ENCODE data around the gene PPP2R2D.
"Not testable (repeated sequence)": the region's sequence is repeated elsewhere in the genome, so short reads cannot be mapped to it uniquely, and the experiment has no call there.

Gene PPP2R2D

GRCh38 chr10:131919461-131919860 lies 18.7 kb downstream of the PPP2R2D start:
- in situ Hi-C loops (cut with HindIII; ENCODE audit: low pct_ligation_motif_present, low pct_unique_long_range_greater_than_20kb, low sequenced_read_pairs); DNase-seq: not testable (repeated sequence)

GRCh38 chr10:131920151-131920550 lies 19.3 kb downstream of the PPP2R2D start:
- DNase-seq: no peak
- in situ Hi-C loops (cut with HindIII; ENCODE audit: low pct_ligation_motif_present, low pct_unique_long_range_greater_than_20kb, low sequenced_read_pairs): no loop called here

- no peak for DNase-seq
- in situ Hi-C loops (cut with HindIII; ENCODE audit: low pct_ligation_motif_present, low pct_unique_long_range_greater_than_20kb, low sequenced_read_pairs): no loop called here
These were observed 19.9 kb downstream of the PPP2R2D start for GRCh38 chr10:131920693-131921092.

- in situ Hi-C loops (cut with HindIII; ENCODE audit: low pct_ligation_motif_present, low pct_unique_long_range_greater_than_20kb, low sequenced_read_pairs): no loop called here
These were observed 20.4 kb downstream of the PPP2R2D start for GRCh38 chr10:131921184-131921583.

GRCh38 chr10:131923038-131923756 lies 22.4 kb downstream of the PPP2R2D start:
- in situ Hi-C loops (cut with HindIII; ENCODE audit: low pct_ligation_motif_present, low pct_unique_long_range_greater_than_20kb, low sequenced_read_pairs): no loop called here
- DNase-seq: no peak

More at GRCh38 chr10:131921184-131921583, 20.4 kb downstream of the PPP2R2D start:
- DNase-seq: no peak

- no peak for DNase-seq
- in situ Hi-C loops (cut with HindIII; ENCODE audit: low pct_ligation_motif_present, low pct_unique_long_range_greater_than_20kb, low sequenced_read_pairs): no loop called here
These were observed 24.3 kb downstream of the PPP2R2D start for GRCh38 chr10:131925011-131925649.

- in situ Hi-C loops (cut with HindIII; ENCODE audit: low pct_ligation_motif_present, low pct_unique_long_range_greater_than_20kb, low sequenced_read_pairs): no loop called here
- no peak for DNase-seq
These were observed 24.9 kb downstream of the PPP2R2D start for GRCh38 chr10:131925716-131926115.

GRCh38 chr10:131926253-131926652 lies 25.4 kb downstream of the PPP2R2D start:
- DNase-seq: no peak
- in situ Hi-C loops (cut with HindIII; ENCODE audit: low pct_ligation_motif_present, low pct_unique_long_range_greater_than_20kb, low sequenced_read_pairs): no loop called here

GRCh38 chr10:131926743-131927595 lies 26.2 kb downstream of the PPP2R2D start:
- in situ Hi-C loops (cut with HindIII; ENCODE audit: low pct_ligation_motif_present, low pct_unique_long_range_greater_than_20kb, low sequenced_read_pairs): no loop called here
- DNase-seq: no peak

- in situ Hi-C loops (cut with HindIII; ENCODE audit: low pct_ligation_motif_present, low pct_unique_long_range_greater_than_20kb, low sequenced_read_pairs): no loop called here
- DNase-seq: no peak
These were observed 27.7 kb downstream of the PPP2R2D start for GRCh38 chr10:131928248-131929095.

- DNase-seq: no peak
- in situ Hi-C loops (cut with HindIII; ENCODE audit: low pct_ligation_motif_present, low pct_unique_long_range_greater_than_20kb, low sequenced_read_pairs): no loop called here
These were observed 28.5 kb downstream of the PPP2R2D start for GRCh38 chr10:131929122-131929845.

- in situ Hi-C loops (cut with HindIII; ENCODE audit: low pct_ligation_motif_present, low pct_unique_long_range_greater_than_20kb, low sequenced_read_pairs): no loop called here
- DNase-seq: no peak
These were observed 29.3 kb downstream of the PPP2R2D start for GRCh38 chr10:131930150-131930549.

- in situ Hi-C loops (cut with HindIII; ENCODE audit: low pct_ligation_motif_present, low pct_unique_long_range_greater_than_20kb, low sequenced_read_pairs): no loop called here
- DNase-seq: no peak
These were observed 29.9 kb downstream of the PPP2R2D start for GRCh38 chr10:131930586-131931330.

- DNase-seq: no peak
- in situ Hi-C loops (cut with HindIII; ENCODE audit: low pct_ligation_motif_present, low pct_unique_long_range_greater_than_20kb, low sequenced_read_pairs): no loop called here
These were observed 31.2 kb downstream of the PPP2R2D start for GRCh38 chr10:131931981-131932380.

GRCh38 chr10:131933016-131933695 lies 32.3 kb downstream of the PPP2R2D start:
- no peak for DNase-seq
- in situ Hi-C loops (cut with HindIII; ENCODE audit: low pct_ligation_motif_present, low pct_unique_long_range_greater_than_20kb, low sequenced_read_pairs): no loop called here

- no peak for DNase-seq
These were observed 32.9 kb downstream of the PPP2R2D start for GRCh38 chr10:131933696-131934086.

GRCh38 chr10:131934769-131935168 lies 34.0 kb downstream of the PPP2R2D start:
- in situ Hi-C loops (cut with HindIII; ENCODE audit: low pct_ligation_motif_present, low pct_unique_long_range_greater_than_20kb, low sequenced_read_pairs): no loop called here
- DNase-seq: no peak

More at GRCh38 chr10:131933696-131934086, 32.9 kb downstream of the PPP2R2D start:
- in situ Hi-C loops (cut with HindIII; ENCODE audit: low pct_ligation_motif_present, low pct_unique_long_range_greater_than_20kb, low sequenced_read_pairs): no loop called here
